Vagina (tissue), 2 donors: ENCODE data around the gene UROS.

Experiments
- POLR2A ChIP-seq, 2 donors: fragments of 450-650 bp; IDR thresholded peaks; one replicate each; pipeline ENCODE4 v1.6.1; 2017; ENCODE audit warnings: antibody characterized with exemption in 2 of 2, mild to moderate bottlenecking in 2 of 2, moderate library complexity in 2 of 2
- POLR2AphosphoS5 ChIP-seq, 2 donors: sonication (generic); formaldehyde crosslinking; IDR thresholded peaks; one replicate each; pipeline ENCODE4 v1.9.0; 2017; ENCODE audit warnings: antibody characterized with exemption in 2 of 2, mild to moderate bottlenecking in 2 of 2, low read depth in 1 of 2; ENCODE audit not compliant: insufficient read depth in 1 of 2
- TF ChIP-seq, protein P1 (sequence below), 3 experiments: fragments of 450-650 bp in 2 of 3; fragments of 200-600 bp in 1 of 3; sonication (generic) in 1 of 3; IDR thresholded peaks; one replicate each; pipeline ENCODE4 v1.5.1; 2017 to 2019; ENCODE audit warnings: antibody characterized with exemption in 3 of 3, mild to moderate bottlenecking in 2 of 3, moderate library complexity in 2 of 3

GRCh38 chr10:125762692-125763648 is 60.1 kb downstream of the UROS start:
- TF ChIP-seq, protein P1, sequence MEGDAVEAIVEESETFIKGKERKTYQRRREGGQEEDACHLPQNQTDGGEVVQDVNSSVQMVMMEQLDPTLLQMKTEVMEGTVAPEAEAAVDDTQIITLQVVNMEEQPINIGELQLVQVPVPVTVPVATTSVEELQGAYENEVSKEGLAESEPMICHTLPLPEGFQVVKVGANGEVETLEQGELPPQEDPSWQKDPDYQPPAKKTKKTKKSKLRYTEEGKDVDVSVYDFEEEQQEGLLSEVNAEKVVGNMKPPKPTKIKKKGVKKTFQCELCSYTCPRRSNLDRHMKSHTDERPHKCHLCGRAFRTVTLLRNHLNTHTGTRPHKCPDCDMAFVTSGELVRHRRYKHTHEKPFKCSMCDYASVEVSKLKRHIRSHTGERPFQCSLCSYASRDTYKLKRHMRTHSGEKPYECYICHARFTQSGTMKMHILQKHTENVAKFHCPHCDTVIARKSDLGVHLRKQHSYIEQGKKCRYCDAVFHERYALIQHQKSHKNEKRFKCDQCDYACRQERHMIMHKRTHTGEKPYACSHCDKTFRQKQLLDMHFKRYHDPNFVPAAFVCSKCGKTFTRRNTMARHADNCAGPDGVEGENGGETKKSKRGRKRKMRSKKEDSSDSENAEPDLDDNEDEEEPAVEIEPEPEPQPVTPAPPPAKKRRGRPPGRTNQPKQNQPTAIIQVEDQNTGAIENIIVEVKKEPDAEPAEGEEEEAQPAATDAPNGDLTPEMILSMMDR (IDR thresholded peaks at IDR 0.05) = no peak
- TF ChIP-seq POLR2AphosphoS5 (IDR thresholded peaks at IDR 0.05; ENCODE audit: insufficient read depth in 1 of 2, low read depth in 1 of 2) (no peak), POLR2A (IDR thresholded peaks at IDR 0.05) (no peak)
